SK-MEL-5 (cell line): ENCODE measurements around the gene TMEM97. TPM values are rescaled to one million over a fixed set of nuclear protein-coding genes. Genes with fewer than 3 reads are reported as not detected.
A peak's percentile ranks its signal among the peaks of the same experiment; 100 is the strongest.
"Not testable (repeated sequence)": the region's sequence is repeated elsewhere in the genome, so short reads cannot be mapped to it uniquely, and the experiment has no call there.

Experiments
- DNase-seq: peaks from one replicate; pipeline ENCODE4 v3.0.0-alpha.2; 2016; ENCODE audit warnings: low read depth, low spot score
- in situ Hi-C: cut with HindIII; loops from 2 replicates; pipeline ENCODE4 v1.10.0; 2016; ENCODE audit warnings: low sequenced_read_pairs, high pct_unique_total_duplicates, low pct_unique_long_range_greater_than_20kb
- polyA plus RNA-seq, 2 experiments: library from polyadenylated mRNA; depleted of rRNA; stranded (reverse); fragments of >200 nt; gene quantifications; 2 replicates each; pipeline ENCODE4 v1.2.3, GENCODE V29; 2015
- total RNA-seq: library from RNA; depleted of rRNA; stranded (reverse); fragments of >200 nt; shearing (Covaris generic); gene quantifications from 2 replicates; pipeline ENCODE4 v1.2.3, GENCODE V29; 2014; rRNA removed

The TMEM97 gene
- total RNA-seq = 44.3 and 46.4 TPM in 2 replicates
- 32.5 and 35.4 TPM in 2 replicates for polyA plus RNA-seq (2015; cell fraction: cytosol; rRNA removed)
- 5.3 and 9.9 TPM in 2 replicates for polyA plus RNA-seq (2015; cell fraction: nucleus; rRNA removed)

DNA sequence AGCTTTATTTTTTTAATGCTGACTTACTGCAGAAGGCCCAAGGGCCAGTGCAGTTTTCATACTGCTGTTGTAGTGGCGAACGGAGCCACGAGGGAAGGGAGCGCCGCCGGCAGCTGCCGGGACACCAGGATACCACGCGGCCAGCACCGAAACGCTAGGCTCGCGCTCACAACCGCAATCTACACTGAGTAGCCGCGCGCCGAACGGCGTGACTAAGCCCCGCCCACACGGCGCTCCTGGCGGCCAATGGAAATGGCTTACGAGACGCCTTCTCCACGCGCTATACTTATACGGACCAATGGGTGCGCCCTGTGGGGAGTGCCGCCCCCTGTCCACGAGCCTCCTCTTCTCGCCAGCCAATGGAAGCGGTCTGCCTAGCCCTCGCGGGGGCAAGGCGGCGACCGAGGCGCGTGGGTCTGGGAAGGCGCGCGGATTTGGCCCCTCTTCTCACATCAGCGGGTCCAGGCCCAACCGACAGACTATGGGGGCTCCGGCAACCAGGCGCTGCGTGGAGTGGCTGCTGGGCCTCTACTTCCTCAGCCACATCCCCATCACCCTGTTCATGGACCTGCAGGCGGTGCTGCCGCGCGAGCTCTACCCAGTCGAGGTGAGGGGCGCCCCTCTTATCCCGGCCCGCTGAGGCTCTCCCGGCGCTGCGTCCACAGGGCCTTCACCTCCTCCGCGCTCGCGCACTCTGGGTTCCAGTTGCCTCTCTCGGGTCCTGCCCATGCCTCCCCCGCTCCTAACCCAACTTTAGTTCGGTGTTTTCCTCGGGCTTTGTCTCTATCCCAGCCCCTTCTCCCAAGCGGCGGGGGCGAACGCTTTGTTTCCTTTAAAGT lies at the start of gene TMEM97:
Gene TMEM97 (plus strand): TSS at position 442 of the 839 bp plus-strand sequence. CDS start 40 bp downstream, at position 482.
- in situ Hi-C loops = no loop called here
- DNase-seq = peak; percentile 97

DNA sequence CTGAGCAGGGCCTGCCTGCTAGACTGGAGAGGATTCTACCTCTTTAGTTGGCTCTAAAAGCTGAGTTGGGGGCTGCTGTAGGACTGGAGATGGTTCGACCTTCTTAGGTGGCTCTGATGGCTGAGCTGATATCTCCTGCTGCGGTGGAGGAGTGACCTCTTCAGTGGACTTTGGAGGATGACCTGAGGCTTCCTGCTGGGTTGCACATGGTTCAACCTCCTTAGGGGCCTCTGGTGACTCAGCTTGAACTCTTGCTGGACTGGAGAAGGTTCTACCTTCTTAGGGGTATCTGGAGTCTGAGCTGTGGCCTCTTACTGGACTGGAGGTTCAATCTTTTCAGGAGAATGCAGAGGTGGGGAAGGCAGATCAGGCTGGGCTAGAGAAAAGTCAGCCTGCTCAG lies 48.9 kb upstream of the TMEM97 start:
- in situ Hi-C loops = no loop called here
- no peak for DNase-seq

DNA sequence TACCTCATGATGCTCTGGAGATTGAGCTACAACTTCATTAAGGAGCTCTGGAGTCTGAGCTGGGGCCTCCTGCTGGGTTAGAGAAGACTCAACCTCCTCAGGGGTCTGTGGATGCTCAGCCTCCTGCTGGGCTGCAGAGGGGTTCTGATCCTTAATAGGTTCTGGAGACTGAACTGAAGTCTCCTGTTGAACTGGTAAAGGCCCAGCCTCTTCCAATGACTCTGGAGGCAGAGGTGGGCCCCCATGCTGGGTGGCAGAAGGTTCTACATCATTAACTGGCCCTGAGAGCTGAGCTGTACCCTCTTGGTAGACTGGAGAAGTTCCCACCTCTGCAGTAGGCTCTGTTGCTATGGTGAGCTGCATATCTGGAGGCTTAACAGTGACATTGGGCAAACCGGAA lies 48.1 kb upstream of the TMEM97 start:
- no peak for DNase-seq
- in situ Hi-C loops = no loop called here

DNA sequence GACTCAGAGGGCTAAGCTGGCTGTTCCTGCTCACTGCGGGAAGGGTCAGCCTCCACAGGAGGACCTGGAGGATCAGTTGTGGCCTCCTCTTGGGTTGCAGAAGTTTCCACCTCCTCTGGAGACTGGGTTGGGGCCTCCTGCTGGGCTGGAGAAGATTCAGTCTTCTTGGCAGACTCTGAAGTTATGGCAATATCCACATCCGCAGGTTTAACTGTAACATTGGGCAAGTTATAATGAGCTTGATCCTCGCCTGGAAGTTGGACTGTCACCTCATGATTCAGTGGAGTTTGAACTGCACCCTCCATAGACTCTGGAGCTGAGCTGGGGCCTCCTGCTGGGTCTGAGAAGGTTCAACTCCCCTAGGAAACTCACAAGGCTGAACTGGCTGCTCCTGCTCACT lies 47.6 kb upstream of the TMEM97 start:
- in situ Hi-C loops = no loop called here

DNA sequence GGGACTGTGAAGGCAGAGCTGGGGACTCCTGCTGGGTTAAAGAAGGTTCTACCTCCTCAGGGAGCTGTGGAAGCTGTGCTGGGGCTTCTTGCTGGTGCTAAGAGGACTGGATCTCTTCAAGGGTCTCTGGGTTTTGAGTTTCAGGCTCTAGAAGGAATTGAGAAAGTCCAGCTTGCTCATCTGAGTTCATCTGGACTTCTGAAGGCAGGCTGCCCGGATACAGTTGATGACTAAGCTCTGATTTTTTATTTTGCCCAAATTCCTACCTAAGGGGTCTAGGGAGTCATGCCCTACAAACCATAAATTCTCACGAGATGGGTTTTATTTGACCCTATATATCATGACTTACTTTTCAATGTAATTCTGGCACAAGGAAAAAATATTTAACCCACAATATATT lies 46.8 kb upstream of the TMEM97 start:
- in situ Hi-C loops = no loop called here
- no peak for DNase-seq

More for the DNA sequence above, 47.6 kb upstream of the TMEM97 start:
- DNase-seq = no peak

DNA sequence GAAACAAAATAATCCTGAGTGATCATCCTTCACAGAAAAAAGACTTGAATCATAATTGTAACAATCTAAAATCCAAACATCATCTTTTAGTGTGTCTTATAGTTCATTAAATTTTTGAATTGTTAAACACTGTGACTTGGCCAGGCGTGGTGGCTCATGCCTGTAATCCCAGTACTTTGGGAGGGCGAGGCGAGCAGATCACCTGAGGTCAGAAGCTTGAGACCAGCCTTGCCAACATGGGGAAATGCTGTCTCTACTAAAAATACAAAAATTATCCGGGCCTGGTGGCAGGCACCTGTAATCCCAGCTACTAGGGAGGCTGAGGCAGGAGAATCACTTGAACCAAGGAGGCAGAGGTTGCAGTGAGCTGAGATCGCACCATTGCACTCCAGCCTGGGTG lies 45.7 kb upstream of the TMEM97 start:
- DNase-seq, in situ Hi-C loops: not testable (repeated sequence)

DNA sequence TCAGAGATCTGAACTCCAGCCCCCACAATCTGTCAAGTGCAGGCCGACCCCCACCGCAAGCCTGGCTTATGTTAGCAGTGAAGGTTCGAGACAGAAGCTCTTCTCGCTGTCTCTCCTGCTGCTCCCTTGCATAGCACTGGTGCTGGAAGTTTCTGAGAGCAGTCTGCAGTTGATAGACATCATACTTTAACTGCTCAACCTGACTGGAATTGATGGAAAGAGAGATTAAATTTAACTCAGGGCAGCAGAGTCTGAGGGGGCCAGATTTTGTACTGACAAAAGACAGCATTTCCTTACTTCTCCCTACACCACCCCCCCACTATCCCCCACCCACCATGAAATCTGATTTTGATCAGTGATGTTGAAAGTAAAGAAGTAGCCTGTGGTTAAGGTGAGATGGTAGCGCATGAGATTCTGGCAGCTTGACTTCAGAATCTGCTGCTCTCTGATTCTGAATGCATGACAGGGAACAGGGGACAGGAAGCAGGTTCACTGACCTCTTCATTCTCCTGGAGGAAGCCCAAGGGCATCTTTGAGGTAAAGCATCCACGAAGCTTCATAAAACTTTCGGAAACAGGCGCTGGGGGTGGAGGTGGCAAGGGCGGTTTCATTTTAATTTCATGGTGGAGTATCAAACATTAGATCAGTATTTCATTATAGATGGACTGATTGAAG lies 44.3 kb upstream of the TMEM97 start:
- DNase-seq = no peak
- in situ Hi-C loops = no loop called here

DNA sequence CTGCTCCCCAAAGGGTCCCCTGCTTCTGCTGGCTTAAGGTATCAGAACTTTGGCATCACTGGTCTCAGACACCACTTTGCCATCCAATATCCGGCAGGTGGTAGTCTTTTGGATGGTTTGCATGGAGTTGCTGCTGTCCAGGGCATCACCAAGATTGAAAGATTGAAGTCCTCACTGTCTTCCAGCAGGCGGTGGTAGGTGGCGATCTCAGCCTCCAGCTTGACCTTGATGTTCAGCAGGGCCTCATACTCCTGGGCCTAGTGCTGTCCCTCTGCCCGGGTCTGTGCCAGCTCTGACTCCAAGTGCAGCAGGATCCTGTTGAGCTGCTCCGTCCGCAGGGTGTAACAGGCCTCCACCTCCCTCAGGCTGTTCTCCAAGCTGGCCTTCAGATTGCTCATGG lies 43.0 kb upstream of the TMEM97 start:
- in situ Hi-C loops = no loop called here
- DNase-seq = no peak

DNA sequence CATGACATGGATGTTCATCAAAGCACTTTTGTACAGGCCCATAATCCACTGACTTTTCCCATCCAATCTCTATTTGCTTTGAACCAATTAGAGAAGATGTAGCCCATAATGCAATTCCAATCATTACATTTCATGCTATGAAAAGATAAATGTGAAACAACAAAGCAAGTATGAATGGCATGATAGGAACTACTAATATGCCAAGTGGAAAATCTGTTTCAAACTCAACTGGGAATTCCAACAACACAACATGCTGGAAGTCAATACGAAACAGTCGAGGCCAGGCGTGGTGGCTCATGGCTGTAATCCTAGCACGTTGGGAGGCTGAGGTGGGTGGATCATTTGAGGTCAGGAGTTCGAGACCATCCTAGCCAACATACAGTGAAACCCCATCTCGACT lies 39.6 kb upstream of the TMEM97 start:
- in situ Hi-C loops = no loop called here
- DNase-seq = no peak

DNA sequence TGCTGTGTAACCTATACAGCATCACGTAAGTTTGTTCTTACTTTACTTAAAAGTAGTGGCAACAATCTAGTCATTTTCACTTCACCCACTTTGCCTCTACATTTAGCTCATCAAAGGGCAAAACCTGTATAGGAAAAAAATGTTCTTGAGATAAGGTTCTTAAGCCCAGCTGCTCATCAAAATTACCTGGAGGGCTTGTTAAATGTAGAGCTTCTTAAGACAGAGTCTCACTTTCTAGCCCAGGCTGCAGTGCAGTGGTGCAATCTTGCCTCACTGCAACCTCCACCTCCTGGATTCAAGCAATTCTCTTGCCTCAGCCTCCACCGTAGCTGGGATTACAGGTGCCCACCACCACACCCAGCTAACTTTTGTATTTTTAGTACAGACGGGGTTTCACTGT lies 38.2 kb upstream of the TMEM97 start:
- in situ Hi-C loops = no loop called here
- DNase-seq = no peak

DNA sequence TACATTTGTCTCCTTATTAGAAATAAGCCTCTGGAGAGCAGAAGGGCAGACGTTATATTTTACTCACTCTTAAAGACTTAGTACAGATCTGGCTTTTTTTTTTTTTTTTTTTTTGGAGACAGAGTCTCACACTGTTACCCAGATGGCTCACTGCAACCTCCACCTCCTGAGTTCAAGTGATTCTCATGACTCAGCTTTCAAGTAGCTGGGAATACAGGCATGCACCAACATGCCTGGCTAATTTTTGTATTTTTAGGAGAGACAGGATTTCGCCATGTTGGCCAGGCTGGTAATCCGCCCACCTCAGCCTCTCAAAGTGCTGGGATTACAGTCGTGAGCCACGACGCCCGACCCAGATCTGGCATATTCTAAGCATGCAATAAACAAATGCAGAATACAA lies 36.4 kb upstream of the TMEM97 start:
- in situ Hi-C loops = no loop called here
- peak; percentile 26 for DNase-seq

DNA sequence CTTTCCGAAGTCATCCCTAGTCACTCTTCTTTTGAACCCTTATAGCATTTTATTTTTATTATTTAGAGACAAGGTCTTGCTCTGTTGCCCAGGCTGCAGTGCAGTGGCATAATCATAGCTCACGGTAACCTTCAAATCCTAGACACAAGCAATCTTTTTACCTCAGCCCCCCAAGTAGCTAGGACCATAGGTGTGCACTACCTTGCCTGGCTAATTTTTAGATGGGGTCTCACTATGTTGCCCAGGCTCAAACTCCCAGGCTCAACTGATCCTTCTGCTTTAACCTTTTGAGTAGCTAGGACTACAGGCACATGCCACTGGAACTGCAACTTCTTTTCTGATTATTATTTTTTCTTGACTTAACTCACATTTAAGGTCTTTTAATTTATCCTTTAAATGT lies 33.0 kb upstream of the TMEM97 start:
- in situ Hi-C loops = no loop called here
- DNase-seq = no peak

DNA sequence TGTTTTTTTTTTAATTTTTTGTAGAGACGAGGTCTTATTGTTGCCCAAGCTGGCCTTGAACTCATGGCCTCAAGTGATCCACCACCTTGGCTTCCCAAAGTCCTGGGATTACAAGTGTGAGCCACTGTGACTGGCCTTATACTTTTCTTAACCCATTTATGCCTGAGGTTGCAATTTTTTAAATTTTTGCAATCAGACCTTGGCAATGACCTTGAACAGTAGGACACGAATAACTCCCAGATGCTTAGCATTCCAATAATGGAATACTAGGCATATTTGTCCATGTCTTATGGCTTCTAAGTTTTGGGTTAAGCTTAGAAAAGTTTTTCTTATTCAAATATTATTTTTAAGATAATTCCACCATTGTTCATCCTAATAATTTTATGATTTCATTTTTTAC lies 28.3 kb upstream of the TMEM97 start:
- in situ Hi-C loops = no loop called here
- no peak for DNase-seq

DNA sequence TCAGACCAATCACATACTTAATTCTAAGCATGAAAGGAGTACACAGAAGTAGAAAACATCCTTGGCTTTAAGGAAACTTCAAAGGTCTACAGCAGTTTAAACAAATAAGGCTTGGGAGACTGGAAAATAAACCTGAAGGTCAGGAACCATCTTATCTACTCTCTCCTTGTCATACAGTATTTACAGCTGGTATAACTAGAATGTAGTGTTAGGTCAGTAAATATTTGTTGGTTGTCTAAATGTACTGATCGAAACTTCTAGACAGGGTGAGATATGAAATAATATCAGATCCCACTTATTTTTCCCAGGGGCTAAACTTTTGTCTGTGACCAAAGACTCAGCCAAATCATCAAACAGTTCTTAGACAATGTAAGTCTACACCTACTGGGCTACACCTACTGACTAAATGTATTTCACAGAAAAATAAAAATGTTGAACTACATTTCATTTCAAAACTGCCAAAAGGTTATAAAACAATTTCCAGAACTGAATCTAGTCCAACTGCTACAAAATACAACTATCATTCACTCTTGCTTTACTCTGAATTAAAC lies 27.1 kb upstream of the TMEM97 start:
- in situ Hi-C loops = no loop called here
- no peak for DNase-seq

DNA sequence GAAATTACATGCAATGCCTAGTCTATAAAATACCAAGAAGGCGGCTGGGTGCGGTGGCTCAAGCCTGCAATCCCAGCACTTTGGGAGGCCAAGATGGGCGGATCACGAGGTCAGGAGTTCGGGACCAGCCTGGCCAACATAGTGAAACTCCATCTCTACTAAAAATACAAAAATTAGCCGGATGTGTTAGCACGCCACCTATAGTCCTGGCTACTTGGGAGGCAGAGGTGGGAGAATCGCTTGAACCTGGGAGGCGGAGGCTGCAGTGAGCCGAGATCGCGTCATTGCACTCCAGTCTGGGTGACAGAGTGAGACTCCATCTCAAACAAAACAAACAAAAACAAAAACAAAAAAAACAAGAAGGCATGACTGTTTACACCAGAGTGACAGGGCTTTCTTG lies 26.1 kb upstream of the TMEM97 start:
- in situ Hi-C loops, DNase-seq: not testable (repeated sequence)

DNA sequence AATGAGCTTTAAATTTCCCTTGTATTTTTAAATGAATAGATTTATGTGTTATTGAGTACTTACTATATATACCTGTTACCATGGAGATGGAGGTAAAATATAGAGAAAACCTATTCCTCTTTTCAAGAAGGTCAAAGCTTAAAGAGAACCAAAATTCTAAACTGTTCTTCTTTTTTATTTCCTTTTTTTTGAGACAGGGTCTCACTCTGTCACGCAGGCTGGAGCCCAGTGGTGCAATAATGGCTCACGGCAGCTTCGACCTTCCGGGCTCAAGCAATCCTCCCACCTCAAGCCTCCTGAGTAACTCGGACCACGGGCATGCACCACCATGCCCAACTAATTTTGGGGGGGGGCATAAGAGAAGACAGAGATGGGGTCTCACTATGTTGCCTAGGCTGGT lies 25.0 kb upstream of the TMEM97 start:
- no peak for DNase-seq
- in situ Hi-C loops = no loop called here

DNA sequence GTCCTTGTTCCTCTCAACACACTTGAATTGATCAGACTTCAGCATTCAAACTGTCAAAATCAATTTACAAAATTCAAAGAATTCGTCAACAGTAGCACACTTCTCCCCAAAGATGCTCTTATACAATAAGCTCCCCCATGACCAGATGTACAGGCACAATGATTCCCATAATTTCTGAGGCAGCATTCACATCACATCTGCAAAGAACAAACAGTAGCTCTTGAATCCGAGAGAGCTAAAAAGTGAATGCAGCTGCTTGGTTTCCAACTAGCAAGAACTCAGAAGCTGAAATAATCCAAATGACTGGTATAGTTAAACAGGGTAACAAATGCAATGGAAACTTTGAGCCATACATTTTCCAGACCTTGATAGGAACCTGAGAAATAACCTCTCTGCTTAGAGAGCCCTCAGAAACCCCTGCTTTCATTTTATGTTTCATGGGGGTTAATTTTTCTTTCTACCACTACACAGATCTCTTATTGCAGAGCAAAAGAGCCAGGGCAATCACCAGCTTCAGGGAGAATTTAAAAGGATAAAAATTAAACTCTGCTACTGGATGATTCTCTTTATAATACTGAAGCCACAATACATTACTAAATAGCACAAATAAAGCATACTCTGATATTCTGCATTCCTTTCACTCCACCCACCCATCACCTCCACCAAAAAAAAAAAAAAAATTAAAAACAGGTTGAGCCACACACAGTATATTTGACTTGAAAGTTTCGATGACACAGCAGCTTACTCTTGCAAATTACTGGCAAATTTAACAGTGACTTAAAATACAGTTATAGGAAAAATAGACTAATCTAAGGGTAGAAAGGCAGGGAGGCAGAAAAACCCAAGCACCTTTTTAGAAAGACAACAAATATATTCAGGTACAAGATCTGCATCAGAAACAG lies 23.1 kb upstream of the TMEM97 start:
- DNase-seq = no peak
- in situ Hi-C loops = no loop called here

DNA sequence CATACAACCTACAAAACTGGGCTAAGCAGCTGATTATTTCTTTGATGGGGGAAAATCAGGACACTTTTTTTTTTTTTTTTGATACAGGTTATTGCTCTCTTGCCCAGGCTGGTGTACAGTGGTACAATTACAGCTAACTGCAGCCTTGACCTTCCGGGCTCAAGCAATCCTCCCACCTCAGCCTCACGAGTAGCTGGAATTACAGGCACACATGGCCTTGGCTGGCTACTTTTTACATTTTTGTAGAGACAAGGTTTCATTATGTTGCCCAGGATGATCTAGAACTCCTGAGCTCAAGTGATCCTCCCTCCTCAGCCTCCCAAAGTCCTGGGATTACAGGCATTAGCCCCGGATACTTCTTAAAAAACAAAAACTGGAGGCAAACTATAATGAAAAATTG lies 20.6 kb upstream of the TMEM97 start:
- no peak for DNase-seq
- in situ Hi-C loops = no loop called here
